ENCODE data around the gene BCAS1.

DNA sequence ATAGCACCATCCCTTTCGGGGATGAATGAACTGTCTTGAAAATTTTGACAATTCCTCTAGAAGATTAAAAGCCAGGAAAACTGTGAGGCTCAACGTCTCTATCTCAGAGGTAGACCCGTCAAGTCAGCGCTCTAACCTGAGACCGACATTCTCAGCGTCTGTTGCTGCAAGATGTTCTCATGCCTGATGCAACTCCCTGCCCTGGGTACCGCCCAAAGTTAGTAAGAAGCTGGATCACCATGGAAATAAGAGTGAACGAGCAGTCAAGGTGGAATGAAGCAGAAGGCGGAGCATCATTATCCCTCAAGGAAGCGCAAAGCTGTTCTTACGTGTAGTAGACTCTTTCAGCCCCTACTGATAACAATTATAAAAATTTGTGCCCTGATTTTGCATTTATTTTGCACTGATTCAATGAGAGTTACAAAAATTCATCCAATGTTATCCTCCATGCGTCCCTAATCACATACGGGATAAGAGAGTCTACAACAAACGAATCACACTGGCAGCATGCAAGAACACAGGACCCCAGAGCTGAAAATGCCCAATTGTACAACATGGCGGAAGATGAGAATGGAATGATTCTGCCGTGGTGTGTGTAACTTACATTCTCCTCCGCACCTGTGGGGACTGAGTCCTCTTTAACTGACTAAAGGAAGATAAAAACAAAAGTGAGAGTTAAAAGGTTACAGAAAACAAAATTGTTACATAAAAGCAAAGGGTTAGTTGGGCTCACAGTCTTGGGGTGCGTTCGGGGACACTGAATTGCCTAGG lies 95.4 kb downstream of the BCAS1 start:
- TF ChIP-seq, protein P1, sequence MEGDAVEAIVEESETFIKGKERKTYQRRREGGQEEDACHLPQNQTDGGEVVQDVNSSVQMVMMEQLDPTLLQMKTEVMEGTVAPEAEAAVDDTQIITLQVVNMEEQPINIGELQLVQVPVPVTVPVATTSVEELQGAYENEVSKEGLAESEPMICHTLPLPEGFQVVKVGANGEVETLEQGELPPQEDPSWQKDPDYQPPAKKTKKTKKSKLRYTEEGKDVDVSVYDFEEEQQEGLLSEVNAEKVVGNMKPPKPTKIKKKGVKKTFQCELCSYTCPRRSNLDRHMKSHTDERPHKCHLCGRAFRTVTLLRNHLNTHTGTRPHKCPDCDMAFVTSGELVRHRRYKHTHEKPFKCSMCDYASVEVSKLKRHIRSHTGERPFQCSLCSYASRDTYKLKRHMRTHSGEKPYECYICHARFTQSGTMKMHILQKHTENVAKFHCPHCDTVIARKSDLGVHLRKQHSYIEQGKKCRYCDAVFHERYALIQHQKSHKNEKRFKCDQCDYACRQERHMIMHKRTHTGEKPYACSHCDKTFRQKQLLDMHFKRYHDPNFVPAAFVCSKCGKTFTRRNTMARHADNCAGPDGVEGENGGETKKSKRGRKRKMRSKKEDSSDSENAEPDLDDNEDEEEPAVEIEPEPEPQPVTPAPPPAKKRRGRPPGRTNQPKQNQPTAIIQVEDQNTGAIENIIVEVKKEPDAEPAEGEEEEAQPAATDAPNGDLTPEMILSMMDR (conservative IDR thresholded peaks at IDR 0.05) = no peak
- TF ChIP-seq ZFX (IDR thresholded peaks at IDR 0.05) = no peak

Data from C4-2B (cell line).